Caco-2 (cell line): Measurements from ENCODE around the gene CPA4. TPM values are rescaled to one million over a fixed set of nuclear protein-coding genes. Genes with fewer than 3 reads are reported as not detected.
"Not testable (repeated sequence)": the region's sequence is repeated elsewhere in the genome, so short reads cannot be mapped to it uniquely, and the experiment has no call there.

Source experiments
- Bru-seq: library from RNA; stranded (reverse); fragments of 400-500 nt; gene quantifications from one replicate; lab custom pipeline; 2021; lab: Mats Ljungman, UMichigan
- BruChase-seq, 2 experiments: library from RNA; stranded (reverse); fragments of 400-500 nt; gene quantifications; one replicate each; lab custom pipeline; 2021; lab: Mats Ljungman, UMichigan
- BruUV-seq: library from RNA; stranded (reverse); fragments of 400-500 nt; replicated peaks from 2 replicates; lab custom pipeline; 2021; lab: Mats Ljungman, UMichigan
- CTCF ChIA-PET: fragments of 300-600 bp; sonication (Branson Sonifier 250); formaldehyde crosslinking; loops from one replicate; lab custom pipeline; 2022; ENCODE audit warnings: antibody characterized with exemption; lab: Charles Lee
- POLR2A ChIA-PET: fragments of 300-600 bp; sonication (Branson Sonifier 250); formaldehyde crosslinking; loops from one replicate; lab custom pipeline; 2022; ENCODE audit warnings: antibody characterized with exemption; lab: Charles Lee
- DNase-seq, 2 experiments: peaks; one replicate each; pipeline versions ENCODE4 v3.0.0 to v3.0.0-alpha.2; 2020 to 2022
- H3K27me3 ChIP-seq: replicated peaks from 2 replicates; pipeline ENCODE4 v1.6.0; 2011; ENCODE audit warnings: low read length; ENCODE audit not compliant: control insufficient read depth, insufficient read depth
- H3K36me3 ChIP-seq: 2 replicates; pipeline ENCODE4 v1.5.1; 2011; ENCODE audit warnings: low read length; ENCODE audit not compliant: control insufficient read depth, insufficient read depth
- H3K4me1 ChIP-seq: fragments of 250-450 bp; sonication (Bioruptor Pico); 2 replicates; pipeline ENCODE4 v1.5.1; 2020; ENCODE audit warnings: mild to moderate bottlenecking
- H3K4me3 ChIP-seq: 2 replicates; pipeline ENCODE4 v1.5.1; 2011; ENCODE audit warnings: low read depth, mild to moderate bottlenecking, control low read depth, low read length
- H3K9me3 ChIP-seq: fragments of 250-450 bp; sonication (Bioruptor Pico); 2 replicates; pipeline ENCODE4 v1.5.1; 2020; ENCODE audit warnings: mild to moderate bottlenecking, moderate library complexity
- H3K27ac Mint-ChIP-seq: one replicate; pipeline ENCODE4 v1.8.0; 2022; ENCODE audit warnings: mixed read lengths; ENCODE audit not compliant: unreplicated experiment
- H3K27me3 Mint-ChIP-seq: one replicate; pipeline ENCODE4 v1.8.0; 2022; ENCODE audit warnings: mixed read lengths; ENCODE audit not compliant: insufficient read depth, unreplicated experiment
- H3K36me3 Mint-ChIP-seq: one replicate; pipeline ENCODE4 v1.8.0; 2022; ENCODE audit warnings: mild to moderate bottlenecking, mixed read lengths; ENCODE audit not compliant: insufficient read depth, unreplicated experiment
- H3K4me1 Mint-ChIP-seq: one replicate; pipeline ENCODE4 v1.8.0; 2022; ENCODE audit warnings: low read depth, mixed read lengths; ENCODE audit not compliant: unreplicated experiment
- H3K4me3 Mint-ChIP-seq: one replicate; pipeline ENCODE4 v1.8.0; 2022; ENCODE audit warnings: mild to moderate bottlenecking, moderate library complexity, mixed read lengths; ENCODE audit not compliant: unreplicated experiment
- H3K9me3 Mint-ChIP-seq: one replicate; pipeline ENCODE4 v1.8.0; 2022; ENCODE audit warnings: mixed read lengths; ENCODE audit not compliant: unreplicated experiment
- intact Hi-C: fragments of 100-400 bp; cut with micrococcal nuclease; formaldehyde crosslinking; loops from one replicate; pipeline ENCODE4 v1.10.0; 2022; ENCODE audit not compliant: unreplicated experiment
- long read RNA-seq: library from polyadenylated mRNA; stranded (forward); transcript quantifications from one replicate; pipeline ENCODE4 v2.0.0, GENCODE V29; 2022
- total RNA-seq: library from RNA; stranded (reverse); gene quantifications from 2 replicates; pipeline ENCODE4 v1.2.3, GENCODE V29; 2022
- TF ChIP-seq, protein P1 (sequence below), 2 experiments: fragments of 200-600 bp in 1 of 2; IDR thresholded peaks; 1 replicate in 1 of 2; 2 replicates in 1 of 2; pipeline versions ENCODE4 v1.5.1 to v1.8.0; 2011 to 2022; ENCODE audit warnings: antibody characterized with exemption in 1 of 2, control low read depth in 1 of 2, inconsistent platforms in 1 of 2, low read depth in 1 of 2, low read length in 1 of 2, mild to moderate bottlenecking in 1 of 2, moderate library complexity in 1 of 2; ENCODE audit not compliant: insufficient read depth in 1 of 2, severe bottlenecking in 1 of 2, unreplicated experiment in 1 of 2

The CPA4 gene
- 0.59 and 0.72 TPM in 2 replicates for total RNA-seq
- percentile 16 among the genes with signal in this experiment for Bru-seq, nascent RNA
- percentile 15 among the genes with signal in this experiment for BruChase-seq, experiment 1, labeled RNA remaining after a 2-hour chase
- BruChase-seq, experiment 2, labeled RNA remaining after a 6-hour chase: percentile 20 among the genes with signal in this experiment
- long read RNA-seq, partial matches to known transcripts: 0 of 1 reads
- long read RNA-seq, other reads (novel, unspliced or antisense): 1 of 1 reads

GRCh38 chr7:130292682-130293257 lies at the start of gene CPA4:
Gene CPA4, plus strand, starts transcription at chr7:130293161. Its CDS starts 20 bp downstream, at chr7:130293181.
- no TSS peak for BruUV-seq
- H3K4me3 ChIP-seq: no peak within 1 kb of the TSS
- Mint-ChIP-seq H3K4me1 (peaks cover 6% of the 10 kb centered on the region), H3K9me3 (peaks cover 9% of the 10 kb centered on the region), H3K27ac (no peak within 1 kb of the TSS), H3K27me3 (no peaks in the 10 kb centered on the region), H3K36me3 (peaks cover 5% of the 10 kb centered on the region), H3K4me3 (no peak within 1 kb of the TSS)
- ChIA-PET POLR2A (no interaction called here), CTCF (interaction anchor here (0.6 kb wide), 1 partner anchor 128 kb away, joined by 6 read pairs; no protein-coding TSS in a partner anchor)
- no peaks in the 10 kb centered on the region for H3K36me3 ChIP-seq
- no peaks in the 10 kb centered on the region for H3K27me3 ChIP-seq
- H3K4me1 ChIP-seq: no peaks in the 10 kb centered on the region
- TF ChIP-seq, protein P1, sequence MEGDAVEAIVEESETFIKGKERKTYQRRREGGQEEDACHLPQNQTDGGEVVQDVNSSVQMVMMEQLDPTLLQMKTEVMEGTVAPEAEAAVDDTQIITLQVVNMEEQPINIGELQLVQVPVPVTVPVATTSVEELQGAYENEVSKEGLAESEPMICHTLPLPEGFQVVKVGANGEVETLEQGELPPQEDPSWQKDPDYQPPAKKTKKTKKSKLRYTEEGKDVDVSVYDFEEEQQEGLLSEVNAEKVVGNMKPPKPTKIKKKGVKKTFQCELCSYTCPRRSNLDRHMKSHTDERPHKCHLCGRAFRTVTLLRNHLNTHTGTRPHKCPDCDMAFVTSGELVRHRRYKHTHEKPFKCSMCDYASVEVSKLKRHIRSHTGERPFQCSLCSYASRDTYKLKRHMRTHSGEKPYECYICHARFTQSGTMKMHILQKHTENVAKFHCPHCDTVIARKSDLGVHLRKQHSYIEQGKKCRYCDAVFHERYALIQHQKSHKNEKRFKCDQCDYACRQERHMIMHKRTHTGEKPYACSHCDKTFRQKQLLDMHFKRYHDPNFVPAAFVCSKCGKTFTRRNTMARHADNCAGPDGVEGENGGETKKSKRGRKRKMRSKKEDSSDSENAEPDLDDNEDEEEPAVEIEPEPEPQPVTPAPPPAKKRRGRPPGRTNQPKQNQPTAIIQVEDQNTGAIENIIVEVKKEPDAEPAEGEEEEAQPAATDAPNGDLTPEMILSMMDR (IDR thresholded peaks at IDR 0.05; ENCODE audit: insufficient read depth in 1 of 2, low read depth in 1 of 2, low read length in 1 of 2, severe bottlenecking in 1 of 2, unreplicated experiment in 1 of 2): no peak
- no peak for DNase-seq
- intact Hi-C loops: no loop called here
- H3K9me3 ChIP-seq: no peaks in the 10 kb centered on the region

DNA sequence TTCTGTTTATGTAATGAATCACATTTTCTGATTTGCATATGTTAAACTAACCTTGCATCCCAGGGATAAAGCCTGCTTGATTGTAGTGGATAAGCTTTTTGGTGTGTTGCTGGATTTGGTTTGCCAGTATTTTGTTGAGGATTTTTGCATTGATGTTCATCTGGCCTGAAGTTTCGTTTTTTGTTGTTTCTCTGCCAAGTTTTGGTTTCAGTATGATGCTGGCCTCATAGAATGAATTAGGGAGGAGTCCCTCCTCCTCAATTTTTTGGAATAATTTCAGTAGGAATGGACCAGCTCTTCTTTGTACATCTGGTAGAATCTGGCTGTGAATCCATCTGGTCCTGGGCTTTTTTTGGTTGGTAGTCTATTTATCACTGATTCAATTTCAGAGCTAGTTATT lies 49.5 kb upstream of the CPA4 start:
- H3K27me3 ChIP-seq, H3K4me3 Mint-ChIP-seq, H3K27me3 Mint-ChIP-seq, H3K36me3 ChIP-seq, H3K36me3 Mint-ChIP-seq, POLR2A ChIA-PET, H3K4me1 ChIP-seq, H3K9me3 ChIP-seq, DNase-seq, H3K4me1 Mint-ChIP-seq, H3K27ac Mint-ChIP-seq, BruUV-seq, H3K4me3 ChIP-seq: not testable (repeated sequence)
- intact Hi-C loops: loop anchor here (2.0 kb wide), 1 partner anchor 245 kb away; no protein-coding TSS in a partner anchor
- peaks cover 13% of the 10 kb centered on the region for H3K9me3 Mint-ChIP-seq
- CTCF ChIA-PET: interaction anchor here (0.6 kb wide), 1 partner anchor 421 kb away, joined by 3 read pairs; no protein-coding TSS in a partner anchor

GRCh38 chr7:130246491-130246890 lies 46.5 kb upstream of the CPA4 start:
- CTCF ChIA-PET, H3K4me1 ChIP-seq, H3K9me3 ChIP-seq, H3K27me3 Mint-ChIP-seq, H3K4me3 Mint-ChIP-seq, H3K36me3 Mint-ChIP-seq, H3K27ac Mint-ChIP-seq, H3K4me1 Mint-ChIP-seq, intact Hi-C loops, H3K36me3 ChIP-seq, BruUV-seq, DNase-seq, POLR2A ChIA-PET, H3K4me3 ChIP-seq, H3K27me3 ChIP-seq: not testable (repeated sequence)
- peaks cover 13% of the 10 kb centered on the region for H3K9me3 Mint-ChIP-seq

DNA sequence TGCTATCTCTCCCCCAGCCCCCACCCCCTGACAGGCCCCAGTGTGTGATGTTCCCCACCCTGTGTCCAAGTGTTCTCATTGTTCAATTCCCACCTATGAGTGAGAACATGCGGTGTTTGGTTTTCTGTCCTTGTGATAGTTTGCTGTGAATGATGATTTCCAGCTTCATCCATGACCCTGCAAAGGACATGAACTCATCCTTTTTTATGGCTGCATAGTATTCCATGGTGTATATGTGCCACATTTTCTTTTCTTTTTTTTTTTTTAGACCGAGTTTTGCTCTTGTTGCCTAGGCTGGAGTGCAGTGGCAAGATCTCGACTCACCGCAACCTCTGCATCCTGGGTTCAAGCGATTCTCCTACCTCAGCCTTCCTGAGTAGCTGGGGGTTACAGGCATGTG lies 44.1 kb upstream of the CPA4 start:
- H3K27me3 Mint-ChIP-seq, H3K27ac Mint-ChIP-seq, H3K4me3 Mint-ChIP-seq, DNase-seq, H3K36me3 Mint-ChIP-seq, H3K36me3 ChIP-seq, H3K27me3 ChIP-seq, intact Hi-C loops, BruUV-seq, H3K9me3 ChIP-seq, H3K4me3 ChIP-seq, H3K4me1 ChIP-seq, POLR2A ChIA-PET, H3K4me1 Mint-ChIP-seq, CTCF ChIA-PET: not testable (repeated sequence)
- H3K9me3 Mint-ChIP-seq: peaks cover 26% of the 10 kb centered on the region

DNA sequence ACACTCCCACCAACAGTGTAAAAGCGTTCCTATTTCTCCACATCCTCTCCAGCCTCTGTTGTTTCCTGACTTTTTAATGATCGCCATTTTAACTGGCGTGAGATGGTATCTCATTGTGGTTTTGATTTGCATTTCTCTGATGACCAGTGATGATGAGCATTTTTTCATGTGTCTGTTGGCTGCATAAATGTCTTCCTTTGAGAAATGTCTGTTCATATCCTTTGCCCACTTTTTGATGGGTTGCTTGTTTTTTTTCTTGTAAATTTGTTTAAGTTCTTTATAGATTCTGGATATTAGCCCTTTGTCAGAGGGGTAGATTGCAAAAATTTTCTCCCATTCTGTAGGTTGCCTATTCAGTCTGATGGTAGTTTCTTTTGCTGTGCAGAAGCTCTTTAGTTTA lies 43.3 kb upstream of the CPA4 start:
- CTCF ChIA-PET, BruUV-seq, DNase-seq, H3K27ac Mint-ChIP-seq, H3K4me1 ChIP-seq, H3K27me3 ChIP-seq, H3K9me3 ChIP-seq, H3K4me1 Mint-ChIP-seq, POLR2A ChIA-PET, H3K36me3 ChIP-seq, H3K4me3 ChIP-seq, H3K36me3 Mint-ChIP-seq, H3K4me3 Mint-ChIP-seq, intact Hi-C loops, H3K27me3 Mint-ChIP-seq: not testable (repeated sequence)
- H3K9me3 Mint-ChIP-seq: peaks cover 28% of the 10 kb centered on the region
